HG03108 (cell line): ENCODE data around the gene PBX4.
"Not testable (repeated sequence)": the region's sequence is repeated elsewhere in the genome, so short reads cannot be mapped to it uniquely, and the experiment has no call there.

Experiments
- ATAC-seq: cut with Tn5 transposase; IDR thresholded peaks from one replicate; pipeline ENCODE4 v1.9.1; 2021; ENCODE audit warnings: moderate library complexity; ENCODE audit not compliant: unreplicated experiment

Gene PBX4

DNA sequence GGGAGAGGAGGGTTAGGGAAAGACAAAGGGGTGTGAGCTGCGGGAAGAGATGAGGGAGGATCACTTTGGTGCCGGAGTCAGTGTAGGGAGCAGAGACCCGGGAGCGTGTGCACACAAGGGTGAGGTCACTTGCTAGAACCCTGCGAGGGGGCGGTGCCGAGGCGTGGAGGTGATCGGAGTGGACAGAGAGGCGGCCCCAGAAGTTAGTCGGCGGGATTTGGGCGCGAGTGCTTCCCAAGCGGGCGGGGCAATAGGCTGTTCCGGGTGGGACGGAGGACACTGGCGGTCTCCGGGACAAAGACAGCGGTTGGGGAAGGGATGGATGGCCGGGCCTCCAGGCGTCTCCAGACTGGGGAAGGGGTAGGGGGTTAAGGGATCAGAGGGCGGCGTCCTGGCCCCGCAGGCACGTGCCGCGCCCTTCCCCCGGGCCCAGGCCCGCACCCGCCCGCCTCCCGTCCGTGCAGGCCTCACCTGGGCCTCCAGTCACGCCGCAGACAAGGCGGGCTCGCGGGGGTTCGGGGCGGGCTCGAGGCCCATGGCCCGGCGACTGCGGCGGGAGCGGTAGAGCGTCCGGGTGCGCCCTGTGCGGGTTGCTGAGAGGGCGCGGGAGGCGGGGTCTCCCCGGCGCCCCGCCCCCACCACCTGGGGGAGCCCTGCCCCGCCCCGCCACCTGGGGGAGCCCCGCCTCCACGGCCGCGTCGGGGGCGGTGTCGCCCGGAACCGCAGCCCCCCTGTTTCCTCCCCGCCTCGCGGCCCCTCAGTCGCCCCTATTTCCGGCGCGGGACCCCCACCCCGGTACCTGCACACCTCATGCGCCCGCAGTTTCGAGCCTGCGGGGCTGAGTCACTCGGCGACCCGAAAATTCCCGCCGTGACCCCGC, 9.4 kb upstream of the PBX4 start, which contains the start of gene LPAR2:
Gene LPAR2, minus strand, starts transcription at position 600 of the 880 bp plus-strand sequence. CDS start 945 bp downstream, outside the sequence.
- peak; percentile 64 for ATAC-seq

DNA sequence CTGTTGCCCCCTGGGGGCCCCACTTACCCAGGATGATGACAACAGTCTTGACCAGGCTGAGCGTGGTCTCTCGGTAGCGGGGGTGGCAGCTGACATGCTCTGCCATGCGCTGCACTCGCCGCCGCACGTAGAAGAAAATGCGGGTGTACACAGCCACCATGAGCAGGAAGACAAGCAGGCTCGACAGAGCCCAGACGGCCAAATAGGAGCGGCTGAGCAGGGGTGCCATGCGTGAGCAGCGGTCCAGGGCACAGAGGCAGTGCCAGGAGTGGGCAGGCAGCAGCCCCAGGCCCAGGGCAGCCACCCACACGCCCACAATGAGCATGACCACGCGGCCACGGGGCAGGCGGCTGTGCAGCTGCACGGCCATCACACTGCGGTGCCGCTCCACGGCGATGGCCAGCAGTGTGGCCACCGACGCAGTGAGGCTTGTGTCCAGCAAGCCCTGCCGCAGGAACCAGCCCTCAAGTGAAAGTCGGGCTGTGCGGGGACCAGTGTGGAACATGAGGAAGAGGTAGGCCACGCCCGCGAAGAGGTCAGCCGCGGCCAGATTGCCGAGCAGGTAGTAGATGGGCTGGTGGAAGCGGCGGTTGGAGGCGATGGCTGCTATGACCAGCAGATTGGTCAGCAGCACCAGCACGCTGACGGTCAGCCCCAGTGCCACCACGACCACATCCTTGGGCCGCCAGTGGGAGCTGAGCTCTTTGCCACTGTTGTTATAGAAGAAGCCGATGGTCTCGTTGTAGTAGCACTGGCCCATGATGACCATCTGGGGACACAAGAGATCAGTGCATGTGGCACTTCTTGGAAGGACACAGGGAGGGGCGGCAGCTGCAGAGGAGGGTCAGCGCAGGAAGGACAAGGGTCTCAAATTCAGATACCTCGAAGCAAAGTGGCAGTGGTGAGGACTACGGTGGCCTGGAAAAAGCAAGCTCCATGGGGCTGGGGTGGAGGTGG, 8.3 kb upstream of the PBX4 start:
- ATAC-seq = no peak

DNA sequence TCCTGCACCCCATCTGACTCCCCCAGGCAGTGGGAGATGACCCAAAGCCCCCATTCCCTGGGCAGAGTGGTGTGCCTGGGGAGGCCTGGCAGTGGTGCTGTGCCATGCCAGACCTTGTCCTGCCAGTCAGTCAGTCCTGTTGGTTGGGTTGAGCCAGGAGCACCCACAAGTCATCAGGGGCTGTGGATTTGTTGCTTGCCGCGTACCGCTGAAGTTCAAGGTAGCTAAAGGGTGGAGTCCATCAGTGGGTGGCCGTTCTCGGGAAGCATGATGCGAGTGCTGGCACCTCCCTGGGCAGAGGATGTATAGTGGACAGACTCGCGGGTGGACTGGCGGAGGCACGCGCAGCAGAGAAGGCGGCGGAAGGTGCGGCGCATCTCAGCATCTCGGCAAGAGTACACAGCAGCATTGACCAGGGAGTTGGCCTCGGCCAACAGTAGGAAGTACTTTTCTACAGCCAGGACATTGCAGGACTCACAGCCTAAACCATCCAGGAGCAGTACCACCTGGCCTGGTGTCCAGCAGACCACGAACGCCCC, 5.6 kb upstream of the PBX4 start:
- ATAC-seq = no peak

- no peak for ATAC-seq
These were observed 4.9 kb upstream of the PBX4 start for GRCh38 chr19:19623383-19623782.

DNA sequence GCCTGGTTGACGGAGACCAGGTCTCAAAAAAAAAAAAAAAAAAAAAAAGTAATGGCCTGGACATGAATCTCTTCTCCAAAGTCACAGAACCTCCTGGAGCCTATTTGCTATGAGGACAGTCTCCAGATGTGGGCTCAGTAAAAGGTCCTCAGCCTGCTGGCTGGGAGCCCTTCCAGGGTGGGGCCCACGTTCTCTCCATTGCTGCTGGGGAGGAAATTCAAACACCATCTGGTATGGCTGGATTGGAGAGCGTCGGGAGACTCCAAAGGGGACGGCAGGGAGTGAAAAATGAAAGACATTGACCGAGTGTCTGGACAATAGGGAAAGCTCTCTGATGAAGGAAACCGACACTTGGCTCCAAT, 1.3 kb upstream of the PBX4 start:
- no peak for ATAC-seq

DNA sequence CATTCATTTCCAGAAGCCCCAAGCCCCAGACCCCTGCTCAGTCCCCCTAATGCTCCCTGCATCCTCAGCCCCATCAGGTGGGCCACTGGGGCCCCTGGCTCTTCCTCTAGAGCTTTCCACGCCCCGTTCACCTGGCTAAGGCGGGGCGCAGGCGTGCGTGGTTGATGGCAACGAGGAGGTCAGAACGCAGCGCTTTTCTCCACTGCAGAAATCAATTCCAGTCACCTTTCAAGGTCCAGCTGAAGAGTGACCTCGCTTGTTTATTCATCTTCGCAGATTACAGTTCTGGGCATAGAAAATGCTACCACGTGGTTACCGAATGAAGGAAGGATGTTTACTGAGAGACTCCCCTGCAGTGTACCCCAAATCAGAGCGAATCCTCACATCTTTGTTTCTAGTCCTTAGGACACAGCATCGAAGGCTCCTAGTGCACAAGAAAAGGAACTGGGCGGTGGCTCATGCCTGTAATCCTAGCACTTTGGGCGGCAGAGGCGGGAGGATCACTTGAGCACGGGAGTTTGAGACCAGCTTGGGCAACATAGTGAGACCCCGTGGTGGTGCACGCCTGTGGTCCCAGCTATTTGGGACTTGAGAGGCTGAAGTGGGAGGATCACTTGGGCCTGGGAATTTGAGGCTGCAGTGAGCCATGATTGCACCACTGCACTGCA, 828 bp upstream of the PBX4 start:
- no peak for ATAC-seq

DNA sequence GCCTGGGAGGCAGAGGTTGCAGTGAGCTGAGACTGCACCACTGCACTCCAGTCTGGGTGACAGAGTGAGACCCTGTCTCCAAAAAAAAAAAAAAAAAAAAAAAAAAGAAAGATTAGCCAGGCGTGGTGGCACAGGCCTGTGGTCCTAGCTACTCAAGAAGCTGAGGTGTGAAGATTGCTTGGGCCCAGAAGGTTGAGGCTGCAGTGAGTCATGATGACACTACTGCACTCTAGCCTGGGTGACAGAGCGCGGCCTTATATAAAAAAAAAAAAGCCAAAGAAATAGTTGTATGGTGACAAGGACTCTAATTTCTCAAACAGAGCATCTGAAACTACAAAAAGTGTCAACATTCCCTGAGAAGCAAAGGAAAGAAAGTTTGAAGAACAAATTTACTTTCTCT, 3.4 kb downstream of the PBX4 start:
- ATAC-seq = no peak

GRCh38 chr19:19613506-19613905, 5.0 kb downstream of the PBX4 start:
- ATAC-seq = no peak

GRCh38 chr19:19610376-19611202, 7.9 kb downstream of the PBX4 start:
- no peak for ATAC-seq

DNA sequence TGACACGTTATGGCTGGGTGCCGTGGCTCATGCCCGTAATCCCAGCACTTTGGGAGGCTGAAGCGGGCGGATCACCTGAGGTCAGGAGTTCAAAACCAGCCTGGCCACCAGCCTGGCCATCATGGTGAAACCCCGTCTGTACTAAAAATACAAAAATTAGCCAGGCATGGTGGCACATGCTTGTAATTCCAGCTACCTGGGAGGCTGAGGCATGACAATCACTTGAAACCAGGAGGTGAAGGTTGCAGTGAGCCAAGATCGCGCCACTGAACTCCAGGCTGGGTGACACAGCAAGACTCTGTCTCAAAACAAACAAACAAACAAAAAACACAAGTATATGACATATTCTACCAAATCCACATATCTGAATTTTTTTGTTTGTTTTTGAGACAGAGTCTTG, 11.8 kb downstream of the PBX4 start:
- not testable (repeated sequence) for ATAC-seq

GRCh38 chr19:19606021-19606420, 12.5 kb downstream of the PBX4 start:
- no peak for ATAC-seq

DNA sequence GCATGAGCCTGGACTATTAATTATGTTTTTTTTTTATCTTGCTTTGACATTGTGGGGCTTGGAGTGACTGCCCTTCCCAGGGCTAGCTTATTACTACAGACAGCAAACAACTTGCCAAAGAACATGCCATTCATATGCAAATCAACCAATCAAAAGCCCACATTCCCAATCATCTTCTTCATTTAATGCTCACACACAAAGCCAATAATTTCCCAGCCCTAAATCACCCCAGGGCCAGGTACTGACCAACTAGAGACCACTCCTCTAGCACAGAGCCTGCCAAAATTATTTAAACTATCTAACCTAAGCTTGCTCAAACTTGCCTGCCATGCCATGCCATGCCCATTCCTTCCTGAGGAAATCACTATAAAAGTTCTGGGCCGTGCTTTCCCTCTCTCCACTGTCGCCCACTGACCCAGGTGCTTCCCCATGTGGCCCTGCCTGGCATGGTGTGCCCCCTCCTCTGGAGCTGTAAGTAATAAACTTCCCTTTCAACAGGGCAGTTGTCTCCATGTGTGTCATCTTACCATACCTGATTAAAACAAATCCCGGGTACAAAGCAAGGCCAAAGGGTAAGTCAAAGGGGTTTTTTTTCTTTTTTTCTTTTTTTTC, 15.7 kb downstream of the PBX4 start:
- ATAC-seq = no peak

GRCh38 chr19:19602136-19602712, 16.3 kb downstream of the PBX4 start:
- no peak for ATAC-seq

GRCh38 chr19:19600793-19601330, 17.6 kb downstream of the PBX4 start:
- no peak for ATAC-seq

DNA sequence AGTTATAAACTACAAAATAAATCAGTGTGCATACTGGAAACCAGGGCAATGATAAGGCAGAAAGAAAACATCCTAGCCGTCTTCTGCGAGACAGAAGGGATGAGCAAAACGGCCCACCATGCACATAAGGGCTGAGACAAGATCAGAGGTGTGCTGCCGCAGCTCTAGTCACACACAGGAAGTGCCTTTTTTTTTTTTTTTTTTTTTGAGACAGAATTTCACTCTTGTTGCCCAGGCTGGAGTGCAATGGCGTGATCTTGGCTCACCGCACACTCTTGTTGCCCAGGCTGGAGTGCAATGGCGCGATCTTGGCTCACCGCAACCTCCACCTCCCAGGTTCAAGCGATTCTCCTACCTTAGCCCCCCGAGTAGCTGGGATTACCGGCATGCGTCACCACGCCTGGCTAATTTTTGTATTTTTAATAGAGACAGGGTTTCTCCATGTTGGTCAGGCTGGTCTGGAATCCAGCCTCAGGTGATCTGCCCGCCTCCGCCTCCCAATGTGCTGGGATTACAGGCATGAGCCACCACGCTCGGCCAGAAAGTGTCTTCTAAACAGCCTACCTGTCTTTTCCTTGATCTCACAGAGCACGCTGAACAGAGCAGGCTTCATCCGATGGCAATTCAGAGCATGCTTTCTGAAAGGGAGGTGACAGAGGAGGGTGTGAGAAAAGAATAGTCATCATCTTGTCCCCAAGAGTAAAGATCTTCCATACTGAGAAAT, 19.6 kb downstream of the PBX4 start:
- not testable (repeated sequence) for ATAC-seq

DNA sequence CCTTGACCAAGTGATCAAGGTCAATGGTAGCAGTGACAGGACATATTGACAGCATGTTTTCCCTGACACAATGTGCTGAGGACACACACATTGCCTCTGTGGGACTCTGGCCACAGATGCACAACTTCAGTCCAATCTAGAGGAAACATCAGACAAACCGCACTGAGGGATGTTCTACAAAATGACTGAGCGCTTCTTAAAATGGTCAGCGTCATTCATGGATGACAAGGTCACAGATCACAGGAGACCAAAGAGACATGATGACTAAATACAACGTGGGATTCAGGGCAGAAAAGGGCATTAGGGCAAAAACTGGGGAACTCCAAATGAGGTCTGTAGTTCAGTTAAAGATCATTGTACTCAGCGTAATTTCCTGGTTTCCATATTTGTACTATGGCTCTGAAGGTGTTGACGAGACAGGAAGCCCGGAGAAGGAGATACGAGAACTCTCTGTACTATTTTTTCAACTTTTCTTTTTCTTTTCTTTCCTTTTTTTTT, 20.6 kb downstream of the PBX4 start:
- peak; percentile 66 for ATAC-seq

DNA sequence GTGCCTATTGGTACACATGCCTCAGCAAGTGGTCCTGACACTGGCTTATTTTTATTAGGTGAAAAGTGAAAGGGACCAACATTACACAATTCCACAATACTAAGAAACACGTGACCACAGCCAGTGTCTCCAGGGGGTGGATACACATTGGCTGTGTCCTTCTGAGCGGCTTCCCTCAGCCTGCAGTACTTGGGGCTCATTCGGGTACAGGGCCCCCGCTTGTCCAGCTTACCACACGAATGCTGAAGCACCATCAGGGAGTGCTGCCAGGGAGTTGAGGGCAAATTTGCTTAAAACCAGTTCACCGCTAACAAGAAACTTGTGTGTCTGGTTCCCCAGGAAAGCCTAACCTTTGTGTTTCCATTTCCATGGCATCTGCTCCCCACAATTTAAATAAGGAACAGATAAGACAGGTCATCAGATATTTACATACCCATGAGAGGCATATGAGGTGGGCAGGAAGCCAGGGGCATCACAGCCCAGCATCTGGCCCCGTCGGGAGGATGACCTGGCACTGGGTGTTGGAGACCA, 23.3 kb downstream of the PBX4 start:
- no peak for ATAC-seq

DNA sequence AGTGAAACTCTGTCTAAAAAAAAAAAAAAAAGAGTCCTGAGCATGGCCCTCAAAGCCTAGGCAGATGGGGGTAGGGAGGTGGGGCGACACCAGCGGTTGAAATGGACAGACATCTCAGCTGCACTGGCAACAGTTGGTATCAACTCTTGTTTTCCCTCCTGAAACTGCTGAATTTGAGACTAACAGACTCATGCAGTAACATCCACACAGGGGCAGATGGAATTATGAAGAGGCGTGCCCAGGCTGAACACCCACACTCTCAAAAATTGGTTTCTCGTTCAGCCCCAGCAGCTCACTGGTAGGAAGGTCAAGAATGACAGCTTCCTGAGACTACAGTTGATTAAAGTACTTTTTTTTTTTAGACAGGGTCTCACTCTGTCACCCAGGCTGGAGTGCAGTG, 24.1 kb downstream of the PBX4 start:
- no peak for ATAC-seq
